ENCODE measurements around the gene RWDD3.

DNA sequence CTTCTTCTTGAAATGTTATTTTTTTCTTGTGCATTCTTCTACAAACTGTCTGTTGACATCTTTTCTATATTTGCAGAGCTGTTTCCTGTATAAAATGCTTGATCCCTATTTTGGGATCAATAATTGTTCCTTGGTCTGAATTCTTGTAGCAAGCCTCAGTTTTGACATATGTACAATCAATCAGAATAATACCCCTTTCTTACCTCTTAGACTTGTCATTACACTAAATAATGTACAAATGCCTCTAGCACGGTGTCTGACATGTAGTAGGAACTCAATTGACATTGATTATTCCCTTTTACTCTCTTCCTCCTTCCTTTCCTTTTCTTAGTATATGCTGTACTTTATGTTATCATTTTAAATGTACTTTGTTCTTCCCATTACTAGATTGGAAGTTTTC, 25.2 kb downstream of the RWDD3 start:
- TF ChIP-seq POLR2AphosphoS5 (IDR thresholded peaks at IDR 0.05; ENCODE audit: borderline replicate concordance, low read depth, low read length) (no peak), EZH2 (IDR thresholded peaks at IDR 0.05) (no peak), FOXP2 (optimal IDR thresholded peaks at IDR 0.05; ENCODE audit: control extremely low read depth, extremely low read length, insufficient read depth) (no peak)

Measured in SK-N-MC (cell line).